Loucy (cell line): ENCODE measurements around the gene CDS1.

Source experiments
- CTCF ChIP-seq: fragments of 200-600 bp; sonication (generic); conservative IDR thresholded peaks from 2 replicates; pipeline ENCODE4 v1.5.1; 2014; ENCODE audit warnings: mild to moderate bottlenecking, antibody characterized with exemption, low read length
- EZH2phosphoT487 ChIP-seq: fragments of 200-600 bp; IDR thresholded peaks from 2 replicates; pipeline ENCODE4 v1.6.1; 2018; ENCODE audit warnings: antibody characterized with exemption, mild to moderate bottlenecking, moderate library complexity, borderline replicate concordance

- TF ChIP-seq CTCF (no peak), EZH2phosphoT487 (no peak)
Measured at GRCh38 chr4:84661191-84661939, 78.4 kb downstream of the CDS1 start.
